Spleen (tissue), 11 donors: ENCODE measurements around the gene NDOR1. TPM values are rescaled to one million over a fixed set of nuclear protein-coding genes. Genes with fewer than 3 reads are reported as not detected.
A peak's percentile ranks its signal among the peaks of the same experiment; 100 is the strongest.

ENCODE experiments used
- DNase-seq: peaks from one replicate; pipeline ENCODE4 v3.0.0-alpha.2; 2020
- H3K27ac ChIP-seq, 8 donors: fragments of 200-600 bp; sonication (generic) in 7 of 8; 1 replicate in 4 of 8; 2 replicates in 4 of 8; pipeline versions ENCODE4 v1.5.0 to v1.8.0; 2016 to 2021; ENCODE audit warnings: inconsistent platforms in 4 of 8, mild to moderate bottlenecking in 4 of 8, moderate library complexity in 1 of 8
- H3K27me3 ChIP-seq, 7 donors: fragments of 200-600 bp; sonication (generic) in 6 of 7; replicated peaks in 1 of 7; 1 replicate in 4 of 7; 2 replicates in 3 of 7; pipeline versions ENCODE4 v1.5.0 to v1.8.0; 2016 to 2021; ENCODE audit warnings: inconsistent platforms in 3 of 7, mild to moderate bottlenecking in 1 of 7
- H3K36me3 ChIP-seq, 6 donors: fragments of 200-600 bp; sonication (generic) in 5 of 6; 1 replicate in 4 of 6; 2 replicates in 2 of 6; pipeline versions ENCODE4 v1.5.0 to v1.8.0; 2016 to 2021; ENCODE audit warnings: inconsistent platforms in 2 of 6
- H3K4me1 ChIP-seq, 6 donors: fragments of 200-600 bp; sonication (generic) in 5 of 6; 1 replicate in 3 of 6; 2 replicates in 3 of 6; pipeline versions ENCODE4 v1.5.0 to v1.8.0; 2016 to 2021; ENCODE audit warnings: inconsistent platforms in 3 of 6
- H3K4me3 ChIP-seq, 8 donors: fragments of 200-600 bp; sonication (generic) in 7 of 8; 1 replicate in 4 of 8; 2 replicates in 4 of 8; pipeline versions ENCODE4 v1.5.0 to v1.8.0; 2016 to 2021; ENCODE audit warnings: inconsistent platforms in 4 of 8, mild to moderate bottlenecking in 4 of 8, moderate library complexity in 2 of 8
- H3K9me3 ChIP-seq, 8 donors: fragments of 200-600 bp; sonication (generic) in 7 of 8; 1 replicate in 4 of 8; 2 replicates in 4 of 8; pipeline versions ENCODE4 v1.5.0 to v1.8.0; 2016 to 2021; ENCODE audit warnings: inconsistent platforms in 4 of 8
- CTCF ChIP-seq, 11 experiments: fragments of 200-600 bp in 7 of 11; fragments of 450-650 bp in 4 of 11; sonication (generic) in 4 of 11; IDR thresholded peaks in 8 of 11; conservative IDR thresholded peaks in 3 of 11; 1 replicate in 7 of 11; 2 replicates in 4 of 11; pipeline versions ENCODE4 v1.4.0 to v1.8.0; 2016 to 2021; ENCODE audit warnings: antibody characterized with exemption in 11 of 11, inconsistent platforms in 4 of 11, mild to moderate bottlenecking in 1 of 11
- POLR2A ChIP-seq, 3 donors: fragments of 450-650 bp; IDR thresholded peaks; one replicate each; pipeline ENCODE4 v1.5.1; 2017; ENCODE audit warnings: antibody characterized with exemption in 3 of 3, mild to moderate bottlenecking in 1 of 3
- POLR2AphosphoS5 ChIP-seq, 3 donors: sonication (generic); formaldehyde crosslinking; IDR thresholded peaks; one replicate each; pipeline ENCODE4 v1.5.1; 2017; ENCODE audit warnings: antibody characterized with exemption in 3 of 3
- WGBS, 5 donors: extraction: QIAGEN DNeasy Blood & Tissue Kit in 3 of 5; methylation state at CpG; one replicate each; pipeline versions ENCODE4 v1.1.5 to v1.1.7; 2013 to 2018; 5-methylcytosine and 5-hydroxymethylcytosine counted together
- intact Hi-C: fragments of 100-400 bp; cut with DNase I; formaldehyde crosslinking; loops from one replicate; pipeline ENCODE4 v1.15.0; 2023; ENCODE audit warnings: low total_unique reads
- polyA plus RNA-seq, 3 donors: library from polyadenylated mRNA; stranded (reverse); fragments of 200-250 nt; gene quantifications; one replicate each; pipeline ENCODE4 v1.2.1, GENCODE V29; 2013
- total RNA-seq, 7 donors: library from RNA; depleted of rRNA in 3 of 7; stranded (reverse); fragments of >200 nt in 3 of 7; fragmentation: NEBNext Ultra II Directional in 4 of 7; extraction: Animal tissue kit (Norgen Biotek cat#: 25700) in 4 of 7; gene quantifications; one replicate each; pipeline versions ENCODE4 v1.1.0 to v1.2.1, GENCODE V29; 2016 to 2021
- donor health status: healthy with polysubstance abuse.
- donor health status: DM: no; HTN: no; CAD: no; lungs with moderate emphysema.
- donor health status: DM: no; HTN: no; CAD: no.
- donor health status: Bipolar disorder and iron deficiency.
- donor health status: healthy.
- donor health status: DM: no; HTN: no; CAD: no.
- donor health status: DM: yes; HTN: yes; CAD: no.

NDOR1 gene
- total and polyA plus RNA-seq, 10 donors, result 6.3 to 28.7 (median 19.5) TPM

GRCh38 chr9:137254624-137255447, 49.3 kb downstream of the NDOR1 start, which contains the start of gene NELFB:
TSS of gene NELFB (plus strand) at chr9:137255327.
- 3 to 8% (median 3%) methylated on average over 35 to 105 of the region's 105 CpGs for WGBS, 5 donors
- Histone ChIP-seq H3K27ac (peak within 1 kb of the TSS in 7 of 8 donors; percentile 61 to 92 (median 88)), H3K4me3 (peak within 1 kb of the TSS; percentile 90 to 100 (median 100)), H3K9me3 (no peaks in the 10 kb centered on the region), H3K4me1 (peaks cover 9 to 56% (median 31%) of the 10 kb centered on the region in 6 donors), H3K36me3 (peaks cover 0 to 35% (median 22%) of the 10 kb centered on the region in 6 donors), H3K27me3 (no peaks in the 10 kb centered on the region)
- peak; percentile 99 for DNase-seq
- intact Hi-C loops, result no loop called here
- peak in 3 of 11 experiments; percentile 29 to 42 (median 30) for TF ChIP-seq CTCF (IDR thresholded peaks at IDR 0.05 in 8 of 11, conservative IDR thresholded peaks at IDR 0.05 in 3 of 11)
- peak; percentile 87 to 89 (median 88) for TF ChIP-seq POLR2AphosphoS5 (IDR thresholded peaks at IDR 0.05)
- peak in 1 of 3 donors; percentile 59 for TF ChIP-seq POLR2A (IDR thresholded peaks at IDR 0.05)

GRCh38 chr9:137255448-137256114, 50.1 kb downstream of the NDOR1 start:
- TF ChIP-seq POLR2A (IDR thresholded peaks at IDR 0.05) (no peak), CTCF (IDR thresholded peaks at IDR 0.05 in 8 of 11, conservative IDR thresholded peaks at IDR 0.05 in 3 of 11) (peak in 1 of 11 experiments; percentile 0)
- peak overlapping the region; percentile 90 to 100 (median 100) for H3K4me3 ChIP-seq
- peak overlapping the region in 7 of 8 donors; percentile 61 to 92 (median 88) for H3K27ac ChIP-seq
- peaks cover 9 to 56% (median 31%) of the 10 kb centered on the region in 6 donors for H3K4me1 ChIP-seq
- WGBS, 5 donors, result 2 to 12% (median 3%) methylated on average over 9 to 51 of the region's 51 CpGs
- no peaks in the 10 kb centered on the region for H3K27me3 ChIP-seq
- no peaks in the 10 kb centered on the region for H3K9me3 ChIP-seq
- no peak for DNase-seq
- H3K36me3 ChIP-seq, result peaks cover 0 to 38% (median 22%) of the 10 kb centered on the region in 6 donors
- intact Hi-C loops, result no loop called here

- intact Hi-C loops, result no loop called here
- no peak for DNase-seq
- 71 to 83% (median 76%) methylated on average over 11 to 15 of the region's 15 CpGs for WGBS, 5 donors
Measured at GRCh38 chr9:137256362-137256761, 50.9 kb downstream of the NDOR1 start.

More at GRCh38 chr9:137256362-137256761, 50.9 kb downstream of the NDOR1 start:
- no peaks in the 10 kb centered on the region for H3K9me3 ChIP-seq
- no peak for TF ChIP-seq CTCF (IDR thresholded peaks at IDR 0.05 in 8 of 11, conservative IDR thresholded peaks at IDR 0.05 in 3 of 11)
- TF ChIP-seq POLR2AphosphoS5 (IDR thresholded peaks at IDR 0.05), result no peak
- no peak for TF ChIP-seq POLR2A (IDR thresholded peaks at IDR 0.05)
- H3K4me1 ChIP-seq, result peaks cover 9 to 56% (median 31%) of the 10 kb centered on the region in 6 donors
- no peaks in the 10 kb centered on the region for H3K27me3 ChIP-seq
- peak overlapping the region in 1 of 8 donors; percentile 92 for H3K27ac ChIP-seq
- H3K36me3 ChIP-seq, result peaks cover 0 to 44% (median 22%) of the 10 kb centered on the region in 6 donors
- H3K4me3 ChIP-seq, result peak overlapping the region in 7 of 8 donors; percentile 90 to 100 (median 100)
